CD4-positive, alpha-beta T cell treated with Interleukin-10 for 1 hour (primary cell): ENCODE measurements around the gene TREML4.
"Not testable (repeated sequence)": the region's sequence is repeated elsewhere in the genome, so short reads cannot be mapped to it uniquely, and the experiment has no call there.

Experiments used
- DNase-seq: peaks from one replicate; pipeline ENCODE4 v3.0.0-alpha.2; 2020

The TREML4 gene

DNA sequence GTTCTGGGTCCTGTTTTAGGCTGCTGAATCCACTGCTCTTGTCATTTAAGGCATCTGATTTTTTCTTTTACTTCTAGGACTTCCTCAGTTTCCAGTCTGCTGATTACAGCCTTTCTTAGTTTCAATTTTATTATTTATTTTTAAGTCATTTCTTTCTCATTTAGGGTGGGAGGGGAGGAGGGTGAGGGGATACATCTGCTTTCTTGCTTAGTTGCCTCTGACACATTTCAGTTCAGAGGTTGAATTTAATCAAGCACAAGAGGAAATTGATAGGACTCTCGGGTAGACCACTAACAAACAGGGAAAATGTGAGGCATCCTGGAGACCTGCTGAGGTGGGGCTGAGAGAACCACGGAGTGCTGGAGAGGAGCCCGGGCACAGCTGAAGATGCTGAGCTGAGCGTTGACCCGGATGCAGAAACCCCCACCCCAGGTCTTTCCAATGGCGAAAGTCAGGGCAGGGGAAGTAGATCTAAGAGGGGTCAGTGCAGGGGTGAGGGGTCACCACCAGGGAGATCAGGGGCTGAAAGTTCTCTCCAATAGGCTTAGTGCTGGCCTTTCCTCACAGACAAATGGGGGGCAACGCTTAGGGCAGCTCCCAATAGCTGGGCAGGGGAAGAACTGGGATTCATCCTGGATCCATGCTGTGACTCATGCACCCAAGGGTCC lies 19.6 kb upstream of the TREML4 start:
- no peak for DNase-seq

DNA sequence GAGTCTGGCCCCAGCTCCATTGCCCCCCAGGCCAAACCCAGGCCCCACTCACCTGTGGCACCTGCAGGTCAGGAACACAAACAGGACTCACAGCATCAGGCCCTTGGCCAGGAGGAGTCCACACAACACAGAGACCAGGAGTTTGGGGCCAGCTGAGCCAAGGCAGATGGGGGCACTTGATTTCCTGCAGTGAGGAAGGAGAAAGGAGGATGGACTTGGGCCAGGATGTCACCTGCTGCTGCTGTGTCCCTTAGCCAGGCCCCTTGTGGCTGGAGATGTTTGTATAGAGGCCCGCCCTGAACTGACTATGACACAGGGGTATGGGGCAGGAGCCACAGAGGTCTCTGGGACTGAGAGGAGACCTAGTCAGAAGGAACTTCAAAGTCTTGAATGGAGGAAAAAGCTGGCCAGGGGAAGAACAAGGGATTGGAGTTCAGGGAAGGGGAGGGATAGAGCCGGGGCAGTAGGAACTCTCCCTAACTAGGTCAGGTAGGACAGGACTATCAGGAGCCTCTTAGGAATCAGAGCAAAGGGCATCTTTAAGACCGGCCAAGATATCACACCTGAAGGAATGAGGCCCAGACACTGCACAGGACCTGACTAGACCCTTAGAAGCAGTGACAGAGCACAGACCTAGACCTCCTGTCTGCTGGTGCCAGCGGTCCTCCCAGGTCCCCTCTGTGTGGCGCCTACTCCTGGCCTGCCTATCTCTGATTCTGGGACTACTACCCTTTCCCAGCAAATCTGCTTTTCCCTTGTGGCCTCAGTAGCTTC lies 18.4 kb upstream of the TREML4 start:
- DNase-seq, result no peak

GRCh38 chr6:41214559-41215238 lies 13.4 kb upstream of the TREML4 start:
- DNase-seq, result no peak

GRCh38 chr6:41215777-41216176 lies 12.4 kb upstream of the TREML4 start:
- no peak for DNase-seq

DNA sequence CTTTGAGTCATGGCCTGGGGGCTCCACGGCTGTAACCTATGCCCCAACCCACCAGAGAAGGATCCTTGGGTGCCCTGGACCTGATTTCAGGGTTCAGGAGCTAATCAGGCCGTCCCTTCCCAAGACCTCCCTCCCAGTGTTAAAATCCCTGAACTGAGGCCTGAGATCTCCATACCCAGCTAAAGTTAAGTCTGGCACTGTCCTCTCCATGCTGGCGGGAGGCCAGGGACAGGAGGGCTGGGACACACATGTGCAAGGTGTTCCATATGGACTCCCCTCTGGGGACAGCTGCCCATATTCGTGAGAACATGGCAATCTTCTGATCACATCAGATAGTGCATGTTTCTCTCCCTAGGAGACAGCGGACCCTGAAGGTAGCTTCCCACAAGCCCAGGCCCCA lies 11.5 kb upstream of the TREML4 start:
- DNase-seq, result no peak

DNA sequence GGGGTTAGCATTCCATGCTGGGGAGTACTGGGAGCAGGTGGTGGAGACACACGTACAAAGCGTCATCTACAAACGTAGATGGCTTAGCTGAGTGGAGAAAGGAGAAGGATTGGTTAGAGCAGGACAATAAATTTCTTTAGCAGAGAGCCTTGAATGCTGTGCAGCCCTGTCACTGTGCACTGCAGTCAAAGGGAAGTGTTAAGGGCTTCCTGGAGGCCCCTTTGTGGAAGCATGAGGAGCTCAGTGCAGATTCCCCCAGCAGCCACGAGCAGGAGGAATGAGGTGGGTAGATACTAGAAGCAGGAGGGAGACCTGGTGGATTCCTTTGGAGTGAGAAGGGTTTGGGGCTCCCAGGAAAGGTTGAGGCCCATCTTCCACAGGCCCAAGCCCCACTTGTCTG lies 6.1 kb upstream of the TREML4 start:
- DNase-seq, result no peak

GRCh38 chr6:41222513-41222912 lies 5.6 kb upstream of the TREML4 start:
- DNase-seq, result no peak

DNA sequence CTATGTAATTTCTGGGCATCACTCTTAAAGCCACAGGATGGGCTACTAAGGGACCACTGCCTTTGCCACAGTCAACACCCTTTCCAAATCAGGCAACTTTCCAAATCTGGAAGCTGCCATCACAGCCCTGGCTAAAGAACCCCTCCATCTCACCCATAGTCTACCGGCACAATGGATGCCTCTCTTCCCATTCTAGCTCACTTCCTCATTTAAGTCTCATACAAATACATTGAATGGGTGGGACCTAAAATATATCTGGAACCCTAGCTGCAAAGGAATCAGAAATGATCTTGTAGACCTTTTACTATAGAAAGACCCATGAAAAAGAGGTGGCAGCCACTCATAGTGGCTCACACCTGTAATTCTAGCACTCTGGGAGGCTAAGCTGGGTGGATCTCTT lies 3.3 kb upstream of the TREML4 start:
- DNase-seq, result no peak

DNA sequence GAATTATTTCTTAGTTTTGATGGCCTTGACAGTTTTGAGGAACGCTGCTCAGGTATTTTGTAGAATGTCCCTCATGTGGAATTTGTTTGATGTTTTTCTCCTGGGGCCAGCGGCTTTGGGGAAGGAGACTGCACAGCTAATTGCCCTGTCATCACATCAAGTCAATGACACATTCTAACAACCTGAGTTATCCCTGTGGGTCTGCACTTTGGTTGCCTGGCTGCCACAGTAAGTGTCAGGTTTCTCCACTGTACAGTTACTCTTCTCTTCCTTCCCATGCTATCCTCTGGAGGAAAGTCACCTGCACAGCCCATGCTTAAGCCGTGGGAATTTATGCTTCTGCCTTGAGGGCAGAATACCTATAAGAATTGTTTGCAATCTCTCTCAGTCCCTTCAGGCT lies 1.4 kb upstream of the TREML4 start:
- DNase-seq, result no peak

- DNase-seq, result no peak
These were observed 467 bp downstream of the TREML4 start for GRCh38 chr6:41228616-41229015.

DNA sequence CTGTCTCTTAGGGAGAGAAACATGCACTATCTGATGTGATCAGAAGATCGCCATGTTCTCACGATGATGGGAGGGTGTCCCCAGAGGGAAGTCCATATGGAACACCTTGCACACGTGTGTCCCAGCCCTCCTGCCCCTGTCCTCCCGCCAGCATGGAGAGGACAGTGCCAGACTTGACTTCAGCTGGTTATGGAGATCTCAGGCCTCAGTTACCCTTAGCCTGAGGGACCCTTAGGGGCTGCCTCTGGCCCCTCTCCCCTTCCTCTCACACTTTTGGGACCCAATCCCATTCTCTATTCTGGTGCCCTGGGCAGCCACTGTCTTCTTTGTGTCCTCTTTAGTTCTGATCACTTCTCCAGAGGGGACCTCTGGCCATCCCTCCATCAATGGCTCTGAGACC lies 1.6 kb downstream of the TREML4 start:
- no peak for DNase-seq

- no peak for DNase-seq
These were observed 3.1 kb downstream of the TREML4 start for GRCh38 chr6:41231246-41231645.

- no peak for DNase-seq
These were observed 4.5 kb downstream of the TREML4 start for GRCh38 chr6:41232667-41233066.

DNA sequence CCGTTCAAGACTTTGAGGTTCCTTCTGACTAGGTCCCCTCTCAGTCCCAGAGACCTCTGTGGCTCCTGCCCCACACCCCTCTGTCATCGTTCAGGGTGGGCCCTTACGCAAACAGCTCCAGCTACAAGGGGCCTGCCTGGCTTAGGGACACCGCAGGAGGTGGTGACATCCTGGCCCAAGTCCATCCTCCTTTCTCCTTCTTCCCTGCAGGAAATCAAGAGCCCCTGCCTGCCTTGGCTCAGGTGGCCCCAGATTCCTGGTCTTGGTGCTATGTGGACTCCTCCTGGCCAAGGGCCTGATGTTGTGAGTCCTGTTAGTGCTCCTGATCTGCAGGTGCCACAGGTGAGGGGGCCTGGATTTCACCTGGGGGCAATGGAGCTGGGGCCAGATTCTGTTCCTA lies 8.1 kb downstream of the TREML4 start:
- no peak for DNase-seq

- no peak for DNase-seq
These were observed 9.0 kb downstream of the TREML4 start for GRCh38 chr6:41237128-41237527.

- DNase-seq, result no peak
These were observed 11.5 kb downstream of the TREML4 start for GRCh38 chr6:41239467-41240159.

GRCh38 chr6:41246529-41246928 lies 18.4 kb downstream of the TREML4 start:
- not testable (repeated sequence) for DNase-seq

DNA sequence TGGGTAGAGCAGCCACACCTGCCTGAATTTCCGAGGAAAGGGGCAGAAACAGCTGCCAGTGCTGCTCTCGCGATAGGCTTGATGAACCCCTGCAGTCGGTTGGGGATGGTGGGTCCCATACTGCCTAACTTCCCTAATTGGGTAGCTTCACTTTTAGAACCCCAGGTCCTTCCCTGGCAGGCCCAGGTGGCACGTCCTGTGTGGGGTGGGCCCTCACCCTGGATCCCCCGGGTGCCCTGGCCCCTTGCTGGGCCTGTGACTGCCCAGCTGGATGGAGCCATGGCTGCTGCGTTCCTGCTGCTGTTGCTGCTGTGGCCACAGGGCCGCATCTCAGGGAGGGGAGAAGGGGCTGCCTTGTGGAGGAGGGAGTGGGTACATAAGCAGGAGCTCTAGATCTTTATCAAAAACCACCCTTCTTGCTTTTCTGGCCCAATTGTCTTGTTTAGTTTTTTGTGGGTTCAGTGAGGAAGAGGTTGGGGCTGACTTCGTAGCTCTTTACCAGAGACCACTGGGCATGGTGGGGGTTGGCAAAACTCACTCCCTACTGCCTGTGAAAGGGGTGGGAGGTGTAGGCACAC lies 19.2 kb downstream of the TREML4 start:
- DNase-seq, result no peak

DNA sequence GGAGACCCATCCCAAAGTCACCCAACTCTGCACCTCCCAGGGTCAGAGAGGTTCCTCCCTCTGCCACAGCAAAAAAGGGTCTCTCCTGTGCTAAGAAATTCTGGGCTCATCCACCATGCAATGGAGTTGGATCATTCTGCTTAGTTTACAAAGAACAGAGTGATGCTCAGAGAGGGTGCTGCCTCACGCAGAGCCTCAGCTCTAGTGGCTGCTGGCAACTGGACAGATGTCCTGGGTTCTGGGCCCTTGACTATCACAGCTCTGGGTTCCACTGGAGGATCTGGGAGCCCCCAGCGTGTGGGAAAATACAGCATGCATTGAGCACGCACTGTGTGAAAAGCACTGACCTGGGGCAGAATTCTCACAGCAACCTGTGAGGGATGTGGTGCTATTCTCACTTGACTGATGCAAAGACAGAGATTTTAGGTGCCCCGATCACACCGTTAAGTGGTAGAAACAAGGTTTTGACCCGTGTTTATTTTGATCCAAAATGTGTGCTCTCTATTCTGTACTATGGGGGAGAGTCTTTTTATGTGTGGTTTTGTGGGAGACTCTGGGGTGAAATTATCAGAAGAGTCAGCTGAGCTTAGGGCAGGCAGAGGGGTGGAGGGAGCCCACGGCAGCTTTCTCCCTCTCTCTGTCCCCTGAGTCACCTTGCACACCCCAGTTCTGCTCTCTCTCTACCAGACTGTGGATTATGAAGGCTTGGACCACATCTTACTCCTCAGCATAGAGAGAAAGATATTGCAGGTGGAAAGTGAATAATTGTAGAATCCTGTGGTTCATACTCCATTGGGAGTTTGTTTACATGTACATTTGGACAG lies 19.9 kb downstream of the TREML4 start:
- DNase-seq, result no peak

DNA sequence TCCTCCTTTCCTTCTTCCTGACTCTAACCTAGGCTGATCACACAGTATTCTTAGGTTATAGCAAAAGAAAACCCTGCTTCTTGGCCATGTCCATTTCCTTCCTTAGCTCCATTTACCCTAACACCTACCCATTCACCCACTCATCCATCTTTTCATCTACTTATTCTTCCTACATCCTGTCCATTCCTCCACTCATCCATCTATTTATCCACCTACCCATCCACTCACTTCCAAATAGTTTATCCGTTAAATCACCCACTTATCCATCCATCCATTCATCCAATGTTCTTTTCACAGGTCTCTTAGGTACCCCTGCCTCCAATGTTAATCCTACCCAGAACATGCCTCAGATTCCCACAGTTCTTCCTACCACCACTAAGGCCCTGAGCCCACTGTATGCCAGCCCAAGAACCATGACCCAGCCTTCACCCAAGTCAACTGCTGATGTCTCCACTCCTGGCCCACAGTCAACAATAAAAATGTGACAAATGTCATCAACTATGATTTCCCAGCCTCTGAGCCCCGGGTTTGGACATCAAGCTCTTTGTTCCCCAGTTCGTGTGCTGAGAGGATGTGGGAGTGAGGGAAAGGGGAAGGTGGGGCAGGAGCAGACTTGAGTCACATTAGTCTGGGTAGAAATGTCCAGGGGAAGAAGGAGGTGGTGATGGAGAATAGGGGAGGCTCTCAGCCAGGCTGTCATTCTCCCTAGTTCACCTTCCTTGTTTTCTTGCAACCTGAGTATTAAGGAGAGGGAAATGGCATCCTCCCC lies 24.4 kb downstream of the TREML4 start:
- no peak for DNase-seq

GRCh38 chr6:41255110-41255509 lies 27.0 kb downstream of the TREML4 start:
- no peak for DNase-seq
